Activated CD8-positive, alpha-beta memory T cell treated with anti-CD3 and anti-CD28 coated beads for 48 hours (primary cell): Measurements from ENCODE around the gene GTPBP6.
A peak's percentile ranks its signal among the peaks of the same experiment; 100 is the strongest.
"Not testable (repeated sequence)": the region's sequence is repeated elsewhere in the genome, so short reads cannot be mapped to it uniquely, and the experiment has no call there.

Experiments
- DNase-seq, 3 experiments: peaks; one replicate each; pipeline ENCODE4 v3.0.0-alpha.2; 2020; ENCODE audit warnings: low read depth in 2 of 3, low spot score in 2 of 3

Gene GTPBP6

DNA sequence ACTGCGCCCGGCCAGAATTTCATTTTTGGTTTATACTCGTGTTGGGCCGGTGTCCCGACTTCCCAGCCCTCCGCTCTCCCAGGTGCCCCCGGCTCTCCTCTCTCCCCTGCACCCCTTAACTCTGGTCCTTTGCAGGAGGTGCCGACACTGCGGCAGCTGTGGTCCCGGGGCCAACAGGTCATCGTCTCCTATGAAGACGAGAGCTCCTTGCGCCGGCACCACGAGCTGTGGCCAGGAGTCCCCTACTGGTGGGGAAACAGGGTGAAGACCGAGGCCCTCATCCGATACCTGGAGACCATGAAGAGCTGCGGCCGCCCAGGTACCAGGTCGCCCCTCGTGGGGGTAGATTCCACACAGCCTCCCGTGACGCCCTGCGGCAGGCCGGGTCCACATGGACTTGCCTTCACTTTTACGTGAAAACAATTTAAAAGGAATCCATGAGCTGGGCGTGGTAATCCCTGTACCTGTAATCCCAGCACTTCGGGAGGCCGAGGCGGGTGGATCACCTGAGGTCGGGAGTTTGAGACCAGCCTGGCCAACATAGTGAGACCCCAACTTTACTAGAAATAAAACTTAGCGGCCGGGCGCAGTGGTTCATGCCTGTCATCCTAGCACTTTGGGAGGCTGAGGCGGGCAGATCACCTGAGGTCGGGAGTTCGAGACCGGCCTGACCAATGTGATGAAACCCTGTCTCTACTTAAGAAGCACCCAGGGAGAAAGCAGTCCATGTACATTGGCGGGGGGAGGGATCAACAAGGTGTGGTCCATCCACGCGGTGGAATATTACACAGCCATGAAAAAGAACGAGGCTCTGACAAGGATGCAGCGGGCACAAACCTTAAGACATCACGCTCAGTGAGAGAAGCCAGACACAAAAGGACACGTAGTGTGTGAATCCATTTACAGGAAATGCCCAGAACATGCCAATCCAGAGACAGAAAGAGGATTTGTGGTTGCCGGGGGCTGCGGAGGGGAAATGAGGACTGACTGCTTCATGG is 25.4 kb downstream of the GTPBP6 start:
- DNase-seq, result no peak

DNA sequence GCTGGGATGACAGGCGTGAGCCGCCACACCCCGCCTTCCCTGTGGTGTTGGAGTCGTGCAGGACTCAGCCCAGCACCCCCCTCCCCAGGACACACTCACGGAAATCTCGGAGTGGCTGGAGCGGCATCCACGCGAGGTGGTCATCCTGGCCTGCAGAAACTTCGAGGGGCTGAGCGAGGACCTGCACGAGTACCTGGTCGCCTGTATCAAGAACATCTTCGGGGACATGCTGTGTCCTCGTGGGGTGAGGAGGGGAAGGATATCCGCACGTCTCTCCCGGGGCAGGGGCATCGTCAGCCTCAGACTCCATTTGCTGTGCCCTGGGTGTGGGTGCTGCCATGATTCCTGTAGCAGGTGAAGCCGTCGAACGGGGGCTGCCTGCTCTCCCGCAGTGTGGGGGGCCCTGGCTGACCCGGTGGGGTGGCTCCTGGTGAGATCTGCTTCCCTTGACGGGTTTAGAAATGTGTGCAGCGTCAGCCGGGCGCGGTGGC is 27.1 kb downstream of the GTPBP6 start:
- no peak for DNase-seq

DNA sequence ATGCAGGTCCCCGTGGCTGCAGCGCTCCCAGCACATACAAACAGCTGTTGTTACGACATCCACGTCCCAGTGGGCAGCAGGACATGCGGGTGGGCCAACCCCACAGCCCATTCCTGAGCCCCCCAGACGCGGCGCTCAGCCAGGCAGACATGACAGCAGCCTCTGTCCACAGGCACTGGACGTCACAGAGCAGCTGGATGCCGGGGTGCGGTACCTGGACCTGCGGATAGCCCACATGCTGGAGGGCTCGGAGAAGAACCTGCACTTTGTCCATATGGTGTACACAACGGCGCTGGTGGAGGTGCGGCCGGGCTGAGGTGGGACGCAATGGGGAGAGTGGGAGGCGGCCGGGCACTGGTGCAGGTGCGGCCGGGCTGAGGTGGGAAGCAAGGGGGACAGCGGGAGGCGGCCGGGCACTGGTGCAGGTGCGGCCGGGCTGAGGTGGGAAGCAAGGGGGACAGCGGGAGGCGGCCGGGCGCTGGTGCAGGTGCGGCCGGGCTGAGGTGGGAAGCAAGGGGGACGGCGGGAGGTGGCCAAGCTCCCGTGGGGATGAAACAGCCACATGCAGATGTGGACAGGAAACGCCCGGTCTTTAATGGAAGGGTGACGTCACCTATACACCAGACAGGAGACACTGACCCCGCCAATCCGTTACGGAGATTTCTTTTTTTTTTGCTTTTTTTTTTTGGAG is 28.0 kb downstream of the GTPBP6 start:
- no peak for DNase-seq

DNA sequence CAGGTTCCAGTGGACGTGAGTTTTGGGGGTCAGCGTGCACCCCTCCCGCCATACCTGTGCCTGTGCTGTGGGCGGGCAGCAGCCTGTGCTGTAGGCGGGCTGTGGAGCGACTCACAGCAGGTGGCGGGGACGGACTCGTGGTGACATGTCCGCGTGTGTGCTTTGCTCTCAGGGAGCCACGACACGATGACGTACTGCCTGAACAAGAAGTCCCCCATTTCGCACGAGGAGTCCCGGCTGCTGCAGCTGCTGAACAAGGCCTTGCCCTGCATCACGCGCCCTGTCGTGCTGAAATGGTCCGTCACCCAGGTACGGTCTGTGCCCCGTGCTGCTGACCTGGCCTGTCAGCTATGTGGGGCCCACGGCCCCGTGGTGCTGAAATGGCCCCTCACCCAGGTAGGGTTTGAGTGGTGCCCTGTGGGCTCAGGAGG is 30.0 kb downstream of the GTPBP6 start:
- no peak for DNase-seq

DNA sequence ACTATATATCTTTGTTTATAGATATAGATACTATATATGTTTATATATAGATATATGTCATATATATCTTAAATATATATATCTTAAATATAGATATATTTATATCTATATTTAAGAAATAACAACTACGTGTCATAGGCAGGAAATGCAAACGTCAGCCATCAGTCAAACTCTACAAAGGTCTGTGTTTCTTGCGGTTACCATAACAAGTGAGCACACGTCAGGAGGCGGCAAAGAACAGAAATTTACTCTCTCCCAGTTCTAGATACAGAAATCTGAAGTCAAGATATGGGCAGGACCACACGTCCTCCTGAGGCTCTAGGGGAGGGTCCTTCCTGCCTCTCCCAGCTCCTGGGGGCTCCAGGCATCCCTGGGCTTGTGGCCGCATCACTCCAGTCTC is 30.9 kb downstream of the GTPBP6 start:
- DNase-seq, result no peak

DNA sequence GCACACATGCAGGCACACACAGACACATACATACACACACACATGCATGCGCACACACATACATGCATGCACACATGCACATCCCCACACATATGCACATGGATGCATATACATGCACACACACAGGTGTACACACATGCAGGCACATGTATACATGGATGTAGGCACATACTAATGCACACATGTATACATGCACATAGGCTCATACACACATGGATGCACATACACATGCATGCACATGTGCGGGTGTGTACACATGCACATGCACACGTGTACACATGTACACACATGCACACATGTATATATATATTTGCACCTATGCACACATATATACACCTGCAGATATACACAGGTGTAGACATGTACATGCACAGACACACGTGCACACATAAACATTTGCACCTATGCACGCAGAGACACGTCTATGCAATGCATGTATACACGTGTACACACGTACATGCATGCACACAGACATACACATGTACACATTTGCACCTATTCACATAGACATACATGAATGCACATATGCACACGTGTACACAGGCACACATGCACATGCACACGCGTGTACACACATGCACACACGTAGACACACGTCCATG is 33.4 kb downstream of the GTPBP6 start:
- DNase-seq, result no peak

DNA sequence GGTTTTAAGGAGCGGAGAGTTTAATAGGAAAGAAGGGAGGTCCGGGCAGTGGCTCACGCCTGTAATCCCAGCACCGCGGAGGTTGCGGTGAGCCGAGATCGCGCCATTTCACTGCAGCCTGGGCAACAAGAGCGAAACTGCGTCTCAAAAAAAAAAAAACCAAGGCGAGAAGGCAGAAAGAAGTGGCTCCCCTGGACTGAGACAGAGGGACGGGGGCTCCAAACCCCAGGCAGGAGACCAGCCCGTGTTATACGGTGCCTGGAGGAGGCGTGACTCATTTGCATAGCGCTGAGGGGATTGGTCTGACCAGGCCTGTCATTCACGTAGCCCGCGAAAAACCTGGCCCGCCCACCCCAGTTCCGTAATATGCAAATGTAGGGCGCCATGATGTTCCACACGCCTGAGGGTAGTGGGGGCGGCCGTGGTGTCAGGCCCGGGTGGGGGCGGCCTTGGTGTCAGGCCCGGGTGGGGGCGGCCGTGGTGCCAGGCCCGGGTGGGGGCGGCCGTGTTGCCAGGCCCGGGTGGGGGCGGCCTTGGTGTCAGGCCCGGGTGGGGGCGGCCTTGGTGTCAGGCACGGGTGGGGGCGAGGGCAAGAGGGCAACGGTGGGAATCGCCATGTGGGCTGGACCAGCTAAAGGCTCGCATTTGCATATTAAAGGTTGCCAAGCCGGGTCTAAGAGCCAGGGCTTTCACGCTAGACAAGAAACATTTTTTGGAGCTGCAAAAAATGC is 35.3 kb downstream of the GTPBP6 start:
- DNase-seq, result peak; percentile 61 to 83 (median 74)

DNA sequence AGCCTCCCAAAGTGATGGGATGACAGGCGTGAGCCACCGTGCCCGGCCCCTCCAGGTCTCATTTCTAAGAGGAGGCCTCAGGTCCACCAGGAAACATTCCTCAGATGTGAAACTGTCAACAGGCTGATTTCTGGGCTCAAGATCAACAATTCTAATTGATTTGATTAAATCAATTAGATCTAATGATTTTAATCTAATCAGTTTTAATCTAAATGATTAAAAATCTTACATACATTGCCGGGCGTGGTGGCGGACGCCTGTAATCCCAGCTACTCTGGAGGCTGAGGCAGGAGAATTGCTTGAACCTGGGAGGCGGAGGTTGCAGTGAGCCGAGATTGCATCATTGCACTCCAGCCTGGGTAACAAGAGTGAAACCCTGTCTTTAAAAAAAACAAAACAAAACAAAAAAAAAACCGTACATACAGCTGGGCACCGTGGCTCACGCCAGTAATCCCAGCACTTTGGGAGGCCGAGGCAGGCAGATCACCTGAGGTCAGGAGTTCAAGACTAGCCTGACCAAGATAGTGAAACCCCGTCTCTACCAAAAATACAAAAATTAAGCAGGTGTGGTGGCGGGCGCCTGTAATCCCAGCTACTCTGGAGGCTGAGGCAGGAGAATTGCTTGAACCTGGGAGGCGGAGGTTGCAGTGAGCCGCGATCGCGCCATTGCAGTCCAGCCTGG is 36.5 kb downstream of the GTPBP6 start:
- not testable (repeated sequence) for DNase-seq

DNA sequence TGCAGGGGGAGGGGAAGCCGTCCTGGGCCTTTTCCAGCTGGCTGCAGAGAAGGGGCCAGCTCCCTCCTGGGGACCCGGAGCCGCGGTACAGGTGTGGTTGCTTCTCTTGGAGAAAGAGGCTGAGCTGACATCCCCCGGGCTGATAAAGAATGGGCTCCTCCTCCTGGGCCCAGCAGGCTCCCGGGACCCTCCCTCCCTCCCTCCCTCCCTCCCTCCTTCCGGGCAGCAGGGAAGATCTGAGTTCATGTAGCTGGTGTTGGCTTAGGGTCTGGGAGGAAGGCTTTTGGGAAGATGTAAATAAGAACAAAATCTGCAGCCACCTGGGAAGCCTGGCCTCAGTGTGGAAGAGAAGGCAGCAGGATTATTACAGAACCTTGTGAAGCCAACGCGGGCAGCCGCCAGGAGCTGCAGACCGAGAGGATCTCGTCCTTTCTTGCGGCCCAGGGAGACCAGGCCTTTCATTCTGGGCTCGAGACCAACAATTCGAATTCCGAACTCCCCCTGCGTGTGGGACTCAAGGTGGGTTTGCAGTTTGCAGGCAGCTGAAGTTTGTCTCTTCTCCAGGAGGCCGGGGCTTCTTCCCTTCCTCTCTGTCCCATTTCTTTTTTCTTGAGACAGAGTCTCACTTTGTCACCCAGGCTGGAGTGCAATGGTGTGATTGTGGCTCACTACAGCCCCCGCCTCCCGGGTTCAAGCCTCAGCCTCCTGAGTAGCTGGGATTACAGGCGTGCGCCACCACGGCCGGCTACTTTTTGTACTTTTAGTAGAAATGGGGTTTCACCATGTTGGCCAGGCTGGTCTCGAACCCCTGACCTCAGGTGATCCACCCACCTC is 37.2 kb downstream of the GTPBP6 start, which contains the start of gene PLCXD1:
Gene PLCXD1, plus strand, starts transcription at position 216 of the 834 bp plus-strand sequence. CDS start 2,807 bp downstream, outside the sequence.
- no peak for DNase-seq

DNA sequence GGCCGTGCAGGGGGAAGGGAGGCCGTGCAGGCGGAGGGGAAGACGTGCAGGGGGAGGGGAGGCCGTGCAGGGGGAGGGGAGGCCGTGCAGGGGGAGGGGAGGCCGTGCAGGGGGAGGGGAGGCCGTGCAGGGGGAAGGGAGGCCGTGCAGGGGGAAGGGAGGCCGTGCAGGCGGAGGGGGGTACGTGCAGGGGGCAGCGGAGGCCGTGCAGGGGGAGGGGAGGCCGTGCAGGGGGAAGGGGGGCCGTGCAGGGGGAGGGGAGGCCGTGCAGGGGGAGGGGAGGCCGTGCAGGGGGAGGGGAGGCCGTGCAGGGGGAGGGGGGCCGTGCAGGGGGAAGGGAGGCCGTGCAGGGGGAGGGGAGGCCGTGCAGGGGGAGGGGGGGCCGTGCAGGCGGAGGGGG is 37.9 kb downstream of the GTPBP6 start:
- not testable (repeated sequence) for DNase-seq

DNA sequence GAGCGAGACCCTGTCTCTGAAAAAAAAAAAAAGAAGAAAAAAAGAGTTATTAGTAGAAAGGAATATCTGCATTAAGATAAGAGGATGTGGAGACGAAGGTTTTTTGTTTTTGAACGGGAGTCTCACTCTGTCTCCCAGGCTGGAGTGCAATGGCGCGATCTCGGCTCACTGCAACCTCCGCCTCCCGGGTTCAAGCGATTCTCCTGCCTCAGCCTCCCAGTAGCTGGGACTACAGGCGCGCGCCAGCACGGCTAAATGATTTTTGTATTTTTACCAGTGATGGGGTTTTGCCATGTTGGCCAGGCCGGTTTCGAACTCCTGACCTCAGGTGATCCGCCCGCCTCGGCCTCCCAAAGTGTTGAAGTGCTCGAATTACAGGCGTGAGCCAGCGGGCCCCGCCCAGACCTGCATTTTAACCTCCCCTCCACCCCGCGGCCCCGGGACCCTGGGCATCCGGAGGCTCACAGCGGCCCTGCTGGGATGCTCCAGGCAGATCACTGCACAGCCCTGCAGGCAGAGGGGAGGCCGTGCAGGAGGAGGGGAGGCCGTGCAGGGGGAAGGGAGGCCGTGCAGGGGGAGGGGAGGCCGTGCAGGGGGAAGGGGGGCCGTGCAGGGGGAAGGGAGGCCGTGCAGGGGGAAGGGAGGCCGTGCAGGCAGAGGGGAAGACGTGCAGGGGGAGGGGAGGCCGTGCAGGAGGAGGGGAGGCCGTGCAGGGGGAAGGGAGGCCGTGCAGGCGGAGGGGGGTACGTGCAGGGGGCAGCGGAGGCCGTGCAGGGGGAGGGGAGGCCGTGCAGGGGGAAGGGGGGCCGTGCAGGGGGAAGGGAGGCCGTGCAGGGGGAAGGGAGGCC is 38.6 kb downstream of the GTPBP6 start:
- not testable (repeated sequence) for DNase-seq

DNA sequence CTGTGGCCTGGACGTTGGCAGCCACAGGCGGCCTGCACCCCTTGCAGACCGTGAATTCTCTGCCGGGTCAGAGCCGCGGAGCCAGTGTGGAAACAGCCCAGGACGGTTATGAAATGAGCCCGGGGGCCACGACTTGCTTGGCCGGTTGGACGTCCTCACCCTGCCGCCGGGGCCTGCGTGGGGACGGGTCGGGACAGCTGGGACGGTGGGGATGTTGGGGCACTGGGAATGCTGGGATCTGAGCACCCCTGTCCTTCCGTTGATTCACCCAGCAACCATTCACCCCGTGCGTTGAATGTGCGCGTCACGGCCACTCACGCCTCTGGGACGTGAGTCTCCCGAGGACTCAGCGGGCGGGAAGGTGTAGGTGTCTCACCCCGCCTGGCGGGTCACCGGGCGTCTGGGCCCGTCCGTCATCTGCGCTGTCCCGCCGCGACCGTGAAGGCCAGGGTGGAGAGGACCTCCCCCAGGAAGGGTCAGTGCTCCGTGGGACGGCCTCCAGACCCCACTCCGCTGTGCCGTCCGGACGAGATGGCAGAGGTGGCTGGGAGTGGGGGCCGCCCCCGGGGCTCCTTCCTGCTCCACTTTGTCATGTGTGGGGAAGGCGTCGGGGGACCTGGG is 41.9 kb downstream of the GTPBP6 start:
- DNase-seq, result no peak

DNA sequence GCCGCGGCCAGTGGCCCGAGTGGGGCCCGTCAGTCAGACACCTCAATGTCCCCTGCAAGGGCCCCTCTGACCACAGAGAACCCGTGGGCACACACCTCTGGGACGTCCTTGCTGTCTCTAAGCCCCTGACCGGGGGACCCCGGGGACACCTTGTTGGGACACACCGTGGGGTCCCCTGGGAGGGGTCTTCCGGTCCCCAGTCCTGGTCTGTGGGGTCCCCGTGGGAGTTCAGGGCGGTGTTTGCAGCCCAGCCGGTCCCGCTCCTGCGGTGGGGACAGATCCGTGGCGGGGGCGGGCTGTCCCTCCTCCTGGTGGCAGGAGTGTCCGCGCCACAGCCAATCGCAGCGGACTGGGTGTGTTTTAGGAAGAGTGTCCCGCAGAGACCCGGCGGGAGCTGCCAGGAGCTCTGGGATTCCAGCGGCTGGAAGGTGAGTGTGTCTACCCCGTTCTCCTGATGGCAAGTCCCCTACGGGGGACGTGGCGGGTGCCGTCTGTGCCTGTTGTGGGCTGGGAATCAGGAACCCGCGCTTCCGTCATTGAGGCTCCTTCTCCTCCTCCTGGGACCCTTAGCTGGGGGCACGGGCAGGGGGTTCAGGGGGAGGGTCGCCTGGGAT is 42.5 kb downstream of the GTPBP6 start:
- peak in 1 of 3 experiments; percentile 29 for DNase-seq

DNA sequence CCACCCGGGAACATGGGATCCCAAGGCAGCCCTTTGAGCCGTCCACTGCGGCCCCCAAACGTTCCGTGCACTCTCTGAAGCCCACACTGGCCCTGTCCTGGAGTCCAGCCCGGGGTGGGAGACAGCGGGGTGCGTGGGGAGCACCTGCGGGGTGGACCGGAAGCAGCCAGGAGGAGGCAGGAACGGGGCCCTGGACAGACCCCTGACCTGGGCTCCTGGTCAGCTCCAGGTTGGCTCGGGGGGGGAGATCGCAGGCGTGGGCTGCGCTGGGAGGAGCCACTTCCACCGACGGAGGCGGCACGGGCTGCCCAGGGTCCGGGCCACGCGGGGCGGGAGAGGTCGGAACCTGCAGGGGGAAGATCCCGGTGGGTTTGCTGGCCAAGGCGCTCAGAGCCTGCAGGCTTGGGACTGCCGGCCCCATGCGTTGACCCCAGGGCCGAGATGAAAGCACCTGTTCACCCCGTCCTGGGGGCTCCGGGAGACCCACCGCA is 43.1 kb downstream of the GTPBP6 start:
- DNase-seq, result no peak

DNA sequence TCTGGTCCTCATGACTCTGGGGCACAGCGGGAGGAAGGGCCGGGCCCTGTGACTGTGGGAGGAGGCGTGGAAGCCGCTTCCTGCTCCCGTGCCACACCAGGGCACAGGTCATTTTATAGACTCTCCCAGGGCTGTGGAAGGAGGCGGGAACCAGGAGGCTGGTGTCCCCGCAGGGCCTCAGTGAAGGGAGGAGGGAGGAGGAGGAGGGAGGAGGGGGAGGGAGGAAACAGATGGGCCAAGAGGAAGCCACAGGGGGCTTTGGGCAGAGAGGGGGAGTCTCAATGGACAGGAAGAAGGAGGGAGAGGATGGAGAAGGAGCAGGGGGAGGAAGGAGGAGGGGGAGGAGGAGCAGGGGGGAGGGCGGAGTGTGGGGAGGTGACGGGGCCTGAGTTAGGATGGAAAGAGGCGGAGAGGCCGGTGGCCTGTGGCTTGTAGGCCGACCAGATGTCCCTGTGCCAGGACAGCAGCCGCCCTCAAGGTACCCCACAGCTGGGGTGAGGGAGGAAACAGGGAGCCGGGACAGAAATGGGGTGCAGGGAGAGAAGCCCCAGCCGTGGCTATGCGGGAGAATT is 43.6 kb downstream of the GTPBP6 start:
- no peak for DNase-seq

DNA sequence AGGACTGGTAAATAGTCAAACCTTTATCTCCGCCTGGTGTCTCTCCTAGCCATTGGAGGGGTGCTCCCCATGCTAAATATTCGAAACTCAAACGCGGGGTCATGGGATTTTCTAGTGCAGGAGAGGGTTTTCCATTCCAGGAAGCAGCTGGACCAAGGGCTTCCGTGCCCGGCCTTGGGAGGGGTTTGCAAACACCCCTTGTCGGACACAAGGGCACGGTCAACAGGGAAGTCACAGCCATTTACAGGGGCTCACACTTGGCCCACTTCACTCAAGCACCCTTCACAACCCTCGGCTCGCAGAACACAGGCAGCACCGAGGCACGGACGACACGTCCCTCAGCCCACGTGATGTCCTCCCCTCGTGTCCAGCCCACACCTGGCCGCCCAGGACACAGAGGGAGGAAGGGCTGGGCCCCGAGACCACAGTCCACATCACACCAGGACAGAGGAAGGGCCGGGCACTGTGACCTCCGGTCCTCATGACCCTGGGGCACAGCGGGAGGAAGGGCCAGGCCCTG is 47.7 kb downstream of the GTPBP6 start:
- no peak for DNase-seq

DNA sequence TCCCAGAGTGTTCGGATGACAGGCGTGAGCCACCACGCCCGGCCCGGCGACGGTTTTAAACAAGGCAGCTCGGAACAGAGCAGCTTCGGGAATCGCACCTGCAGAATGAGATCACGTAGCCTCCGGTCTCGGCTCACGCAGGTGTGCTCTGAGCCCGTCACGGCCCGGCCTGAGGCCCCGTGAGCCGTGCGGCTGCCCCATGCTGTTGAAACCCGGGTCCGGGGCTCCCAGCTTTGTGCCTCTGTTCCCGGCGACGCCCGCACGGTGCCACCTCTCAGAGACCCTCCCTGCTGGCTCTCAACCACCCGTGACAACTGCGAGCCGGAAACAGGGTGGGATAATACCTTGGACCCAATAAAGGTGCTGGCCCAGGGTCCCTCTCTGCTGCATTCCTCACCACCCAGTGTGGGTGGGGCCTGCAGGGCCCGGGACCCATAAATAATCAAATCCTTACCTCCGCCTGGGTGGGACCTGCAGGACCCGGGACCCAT is 50.8 kb downstream of the GTPBP6 start:
- DNase-seq, result no peak
